NAMALWA (cell line): ENCODE results near the gene LCMT1.
"Not testable (repeated sequence)": the region's sequence is repeated elsewhere in the genome, so short reads cannot be mapped to it uniquely, and the experiment has no call there.

Experiments
- DNase-seq: peaks from one replicate; pipeline ENCODE4 v3.0.0-alpha.2; 2015; ENCODE audit warnings: low spot score

Gene LCMT1

DNA sequence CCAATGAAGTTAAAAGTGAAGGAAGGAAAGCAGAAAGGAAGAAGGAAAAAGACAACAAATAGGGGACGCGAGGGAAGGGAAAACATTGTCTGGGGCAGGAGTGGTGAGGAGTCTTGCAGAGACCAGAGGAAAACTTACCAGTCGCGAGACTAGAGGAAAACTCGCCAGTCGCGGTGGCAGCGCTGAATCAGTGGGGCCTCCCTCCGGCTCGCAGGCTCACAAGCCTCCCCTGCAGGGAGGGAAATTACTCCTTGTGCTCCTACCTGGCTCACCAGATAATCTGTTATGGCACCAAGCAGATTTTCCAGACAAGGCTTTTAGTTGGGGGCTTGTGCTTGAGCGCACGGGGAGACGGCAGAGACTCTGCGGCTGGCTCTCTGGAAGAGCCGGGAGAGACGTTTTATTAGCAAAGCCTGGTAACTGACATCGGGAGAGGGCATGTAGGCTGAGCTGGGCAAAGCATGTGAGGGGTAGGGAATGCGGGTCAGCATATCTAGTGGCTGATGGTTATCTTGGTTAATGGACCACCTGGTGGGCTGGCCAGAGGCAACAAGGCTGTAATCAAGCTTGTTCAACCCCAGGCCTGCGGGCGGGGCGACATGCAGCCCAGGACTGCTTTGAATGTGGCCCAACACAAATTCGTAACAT, 37.1 kb downstream of the LCMT1 start:
- no peak for DNase-seq

GRCh38 chr16:25151996-25152395, 40.5 kb downstream of the LCMT1 start:
- no peak for DNase-seq

DNA sequence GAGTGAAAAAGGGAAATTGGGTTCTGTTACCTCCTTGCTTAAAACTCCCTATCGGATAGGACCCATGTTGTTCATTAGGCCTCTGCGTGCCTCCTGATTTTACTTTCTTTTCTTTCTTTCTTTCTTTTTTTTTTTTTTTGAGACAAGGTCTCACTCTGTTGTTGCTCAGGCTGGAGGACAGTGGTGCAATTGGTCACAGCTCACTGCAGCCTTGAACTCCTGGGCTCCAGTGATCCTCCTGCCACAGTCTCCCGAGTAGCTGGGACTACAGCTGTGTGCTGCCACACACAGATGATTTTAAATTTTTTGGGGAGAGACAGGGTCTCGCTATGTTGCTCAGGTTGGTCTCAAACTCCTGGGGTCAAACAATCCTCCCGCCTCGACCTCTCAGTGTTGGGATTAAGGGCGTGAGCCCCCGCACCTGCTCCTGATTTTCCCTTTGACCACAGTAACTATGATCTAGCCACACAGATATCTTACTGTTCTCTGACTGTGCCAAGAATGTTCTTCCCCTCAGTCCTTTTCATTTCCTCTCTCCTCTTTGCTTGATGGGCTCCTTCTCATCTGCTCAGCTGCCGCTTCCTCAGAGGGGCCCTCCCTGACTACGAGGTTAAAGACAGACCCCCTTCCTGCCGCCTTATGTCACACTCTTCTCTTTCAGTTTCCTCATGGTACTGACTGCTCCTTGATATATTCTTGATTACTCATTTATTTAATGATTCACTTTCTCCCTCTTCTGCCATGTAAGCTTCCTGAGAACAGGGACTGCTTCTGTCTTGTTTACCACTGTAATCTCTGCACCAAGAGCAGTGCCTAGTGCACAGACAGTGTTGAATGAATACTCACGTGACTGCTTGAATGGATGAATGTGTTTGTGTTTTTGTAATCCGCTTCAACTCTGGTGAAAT, 44.3 kb downstream of the LCMT1 start:
- no peak for DNase-seq

DNA sequence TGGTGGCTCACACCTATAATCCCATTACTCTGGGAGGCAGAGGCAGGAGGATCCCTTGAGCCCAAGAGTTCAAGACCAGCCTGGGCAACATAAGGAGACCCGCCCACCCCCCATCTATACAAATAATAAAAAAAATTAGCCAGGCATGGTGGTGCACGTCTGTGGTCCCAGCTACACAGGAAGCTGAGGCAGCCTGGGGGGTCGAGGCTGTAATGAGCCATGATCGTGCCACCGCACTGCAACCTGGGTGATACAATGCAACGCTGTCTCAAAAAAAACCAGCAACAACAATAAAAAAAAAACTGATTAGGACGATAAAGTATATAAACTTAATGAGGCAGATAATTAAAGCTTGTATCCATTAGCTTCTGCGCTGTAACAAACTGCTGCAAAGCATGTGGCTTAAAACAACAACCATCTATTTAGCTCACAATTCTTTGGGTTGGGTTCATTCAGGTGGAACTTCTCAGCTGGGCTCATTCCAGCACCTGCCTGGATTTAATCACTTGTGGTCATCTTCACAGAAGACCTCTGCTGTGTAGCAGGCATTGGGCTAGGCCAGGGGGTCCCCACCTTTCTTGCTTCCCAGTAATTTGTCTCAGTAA, 45.8 kb downstream of the LCMT1 start:
- DNase-seq: no peak

- no peak for DNase-seq
These were observed 46.9 kb downstream of the LCMT1 start for GRCh38 chr16:25158401-25158800.

GRCh38 chr16:25161753-25162367, 50.3 kb downstream of the LCMT1 start:
- DNase-seq: no peak

- DNase-seq: no peak
These were observed 52.1 kb downstream of the LCMT1 start for GRCh38 chr16:25163683-25164082.

DNA sequence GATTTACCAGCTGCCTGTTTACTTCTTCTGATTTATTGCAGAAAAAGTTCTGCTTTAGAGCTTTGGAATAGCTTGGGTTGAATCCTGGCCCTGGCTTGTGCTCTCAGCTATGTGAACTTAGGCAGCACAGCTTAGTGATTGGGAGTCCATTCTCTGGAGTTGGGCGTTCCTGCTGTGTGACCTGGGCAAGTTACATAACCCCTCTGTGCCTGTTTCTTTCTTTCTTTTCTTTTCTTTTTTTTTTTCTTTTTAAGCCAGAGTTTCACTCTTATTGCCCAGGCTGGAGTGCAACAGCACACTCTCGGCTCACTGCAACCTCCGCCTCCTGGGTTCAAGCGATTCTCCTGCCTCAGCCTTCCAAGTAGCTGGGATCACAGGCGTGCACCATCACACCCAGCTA, 53.7 kb downstream of the LCMT1 start:
- no peak for DNase-seq

DNA sequence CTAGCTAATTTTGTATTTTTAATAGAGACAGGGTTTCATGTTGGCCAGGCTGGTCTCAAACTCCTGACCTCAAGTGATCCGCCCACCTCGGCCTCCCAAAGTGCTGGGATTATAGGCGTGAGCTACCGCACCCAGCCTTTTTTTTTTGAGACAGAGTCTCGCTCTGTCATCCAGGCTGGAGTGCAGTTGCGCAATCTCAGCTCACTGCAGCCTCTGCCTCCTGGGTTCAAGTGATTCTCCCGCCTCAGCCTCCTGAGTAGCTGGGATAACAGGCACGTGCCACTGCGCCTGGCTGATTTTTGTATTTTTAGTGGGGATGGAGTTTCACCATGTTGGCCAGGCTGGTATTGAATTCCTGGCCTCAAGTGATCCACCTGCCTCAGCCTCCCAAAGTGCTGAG, 56.4 kb downstream of the LCMT1 start:
- DNase-seq: not testable (repeated sequence)

DNA sequence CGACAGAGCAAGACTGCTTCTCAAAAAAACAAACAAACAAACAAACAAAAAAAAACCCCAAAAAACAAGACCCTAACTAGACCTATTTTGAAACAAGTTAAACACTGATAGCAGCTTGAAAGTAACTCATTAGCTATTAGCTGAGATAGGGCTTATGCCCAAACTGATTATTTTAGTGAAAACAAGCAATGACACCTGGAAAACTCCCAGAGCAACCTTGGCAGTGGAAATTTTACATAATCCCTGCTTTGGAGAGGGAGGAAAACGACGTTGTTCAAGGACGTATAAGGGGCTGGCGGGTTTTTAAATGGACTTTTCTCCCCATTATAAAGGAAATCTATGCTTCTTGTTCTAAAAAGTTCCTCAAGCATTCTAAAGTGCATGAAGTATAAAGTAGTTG, 59.8 kb downstream of the LCMT1 start:
- DNase-seq: no peak

- no peak for DNase-seq
These were observed 61.3 kb downstream of the LCMT1 start for GRCh38 chr16:25172831-25173230.

- DNase-seq: no peak
These were observed 62.7 kb downstream of the LCMT1 start for GRCh38 chr16:25174285-25174684.

- no peak for DNase-seq
These were observed 64.6 kb downstream of the LCMT1 start for GRCh38 chr16:25176136-25176535.

- DNase-seq: no peak
These were observed 65.9 kb downstream of the LCMT1 start for GRCh38 chr16:25177512-25177830.

GRCh38 chr16:25177831-25178688, 66.5 kb downstream of the LCMT1 start:
- DNase-seq: no peak

- not testable (repeated sequence) for DNase-seq
These were observed 69.7 kb downstream of the LCMT1 start for GRCh38 chr16:25181236-25181635.

- DNase-seq: no peak
These were observed 73.2 kb downstream of the LCMT1 start for GRCh38 chr16:25184771-25185170.

- no peak for DNase-seq
These were observed 75.9 kb downstream of the LCMT1 start for GRCh38 chr16:25187491-25187795.

- no peak for DNase-seq
These were observed 77.8 kb downstream of the LCMT1 start for GRCh38 chr16:25189305-25189704.

DNA sequence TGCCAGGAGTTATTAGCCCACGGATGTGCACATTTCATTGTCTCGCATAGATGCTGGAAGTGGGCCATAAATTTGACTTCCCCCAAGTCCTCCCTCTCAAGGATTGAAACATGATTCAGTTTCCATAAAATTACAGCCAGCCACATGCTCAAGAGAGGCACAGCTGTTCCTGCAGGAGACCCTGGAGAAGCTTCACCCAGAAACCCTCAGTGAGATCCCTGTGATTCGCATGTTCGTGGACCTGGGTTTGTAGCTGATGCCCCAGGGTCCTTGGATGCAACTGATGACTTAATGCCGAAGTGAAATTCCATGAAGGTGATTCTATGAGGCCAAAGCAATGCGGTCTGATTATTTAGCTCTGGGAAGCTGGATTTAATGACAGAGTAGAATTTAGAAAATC, 80.6 kb downstream of the LCMT1 start:
- DNase-seq: no peak

DNA sequence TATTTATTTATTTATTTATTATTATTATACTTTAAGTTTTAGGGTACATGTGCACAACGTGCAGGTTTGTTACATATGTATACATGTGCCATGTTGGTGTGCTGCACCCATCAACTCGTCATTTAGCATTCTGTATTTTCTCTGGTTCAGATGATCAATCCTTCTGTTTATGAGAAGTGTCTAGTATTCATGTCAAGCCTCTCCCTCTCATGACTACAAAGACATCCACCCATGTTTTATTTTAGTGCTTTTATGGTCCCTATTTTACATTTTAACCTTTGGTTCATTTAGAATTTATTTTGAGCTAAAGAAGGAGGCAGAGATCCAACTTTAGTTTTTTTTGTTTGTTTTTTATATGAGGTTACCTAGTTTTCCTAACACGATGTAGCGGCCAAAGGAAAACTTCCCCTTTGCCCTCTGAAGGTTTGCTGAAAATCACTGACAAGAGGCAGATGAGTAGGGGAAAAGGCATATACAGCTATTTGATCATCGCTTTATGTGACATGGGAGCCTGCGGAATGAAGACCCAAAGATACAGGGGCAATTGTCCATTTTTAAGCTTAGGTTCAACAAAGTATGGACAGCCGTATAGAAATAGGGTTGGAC, 82.8 kb downstream of the LCMT1 start:
- no peak for DNase-seq

GRCh38 chr16:25198021-25198420, 86.5 kb downstream of the LCMT1 start:
- no peak for DNase-seq
